K562 (cell line): Measurements from ENCODE around the gene SENP7. TPM values are rescaled to one million over a fixed set of nuclear protein-coding genes. Genes with fewer than 3 reads are reported as not detected.

ENCODE experiments used
- AFF4 ChIP-seq: sonication (generic); formaldehyde crosslinking; IDR thresholded peaks from 2 replicates; pipeline ENCODE4 v1.8.0; 2023; ENCODE audit warnings: mild to moderate bottlenecking, missing genetic modification reagents
- CBFA2T3 ChIP-seq: fragments of 450-650 bp; IDR thresholded peaks from 2 replicates; pipeline ENCODE4 v1.6.1; 2017
- ERF ChIP-seq: fragments of 450-650 bp; formaldehyde crosslinking; IDR thresholded peaks from 2 replicates; pipeline ENCODE4 v1.4.0; 2020; ENCODE audit warnings: mild to moderate bottlenecking, mixed read lengths
- FOXM1 ChIP-seq, 2 experiments: fragments of 450-650 bp in 1 of 2; sonication (generic) in 1 of 2; formaldehyde crosslinking in 1 of 2; IDR thresholded peaks; 2 replicates each; pipeline versions ENCODE4 v1.6.1 to v1.9.0; 2017 to 2022; ENCODE audit warnings: low read depth in 2 of 2, mild to moderate bottlenecking in 2 of 2, missing genetic modification reagents in 1 of 2, moderate library complexity in 1 of 2
- GABPB1 ChIP-seq: sonication (generic); formaldehyde crosslinking; IDR thresholded peaks from 2 replicates; pipeline ENCODE4 v1.8.0; 2022; ENCODE audit warnings: mild to moderate bottlenecking, missing genetic modification reagents
- KDM5B ChIP-seq: fragments of 200-600 bp; sonication (generic); IDR thresholded peaks from 2 replicates; pipeline ENCODE4 v1.6.1; 2012; ENCODE audit warnings: low read depth, mild to moderate bottlenecking, moderate library complexity, low read length, control low read depth, inconsistent platforms; ENCODE audit not compliant: insufficient replicate concordance
- MAFG ChIP-seq: fragments of 450-650 bp; conservative IDR thresholded peaks from 2 replicates; pipeline ENCODE4 v1.6.1; 2016; ENCODE audit warnings: missing genetic modification characterization, missing compliant biosample characterization
- POLR2AphosphoS2 ChIP-seq: IDR thresholded peaks from 2 replicates; pipeline ENCODE4 v1.6.1; 2012; ENCODE audit warnings: low read length, improper control_type of control experiment
- RFX1 ChIP-seq: fragments of 450-650 bp; IDR thresholded peaks from 2 replicates; pipeline ENCODE4 v1.6.1; 2016; ENCODE audit warnings: mild to moderate bottlenecking, moderate library complexity
- SMARCC2 ChIP-seq: fragments of 450-650 bp; IDR thresholded peaks from 2 replicates; pipeline ENCODE4 v1.6.1; 2017; ENCODE audit warnings: antibody characterized with exemption, moderate library complexity, mild to moderate bottlenecking, low read depth
- STAT5B ChIP-seq: fragments of 250-450 bp; sonication (Bioruptor Pico); IDR thresholded peaks from 2 replicates; pipeline ENCODE4 v1.8.0; 2021; ENCODE audit warnings: mild to moderate bottlenecking, inconsistent platforms
- ZNF24 ChIP-seq: fragments of 450-650 bp; IDR thresholded peaks from 2 replicates; pipeline ENCODE4 v1.6.1; 2016
- ZNF282 ChIP-seq: sonication (generic); formaldehyde crosslinking; IDR thresholded peaks from 2 replicates; pipeline ENCODE4 v1.8.1; 2023; ENCODE audit warnings: missing genetic modification reagents
- ZNF77 ChIP-seq: fragments of 250-450 bp; sonication (Bioruptor Pico); IDR thresholded peaks from 2 replicates; pipeline ENCODE4 v1.5.0; 2020
- polyA plus RNA-seq, 8 experiments: library from polyadenylated mRNA; depleted of rRNA in 4 of 8; stranded (reverse) in 5 of 8; unstranded in 3 of 8; fragments of >200 nt; fragmentation: Nextera tagmentation in 2 of 8; fragmentation: Illumina TruSeq in 1 of 8; extraction: Ambion mirVana in 2 of 8; extraction: Trizol in 1 of 8; gene quantifications; 2 replicates each; pipeline versions ENCODE4 v1.2.1 to v1.2.3, GENCODE V29; 2011 to 2014; ENCODE audit warnings: inconsistent platforms in 1 of 8, missing spikeins in 1 of 8
- total RNA-seq, 7 experiments: library from RNA; depleted of rRNA in 6 of 7; stranded (reverse); fragments of >200 nt in 6 of 7; fragmentation: Illumina TruSeq in 2 of 7; extraction: Trizol in 2 of 7; gene quantifications; 2 replicates each; pipeline versions ENCODE4 v1.2.1 to v1.2.3, GENCODE V29; 2011 to 2021; ENCODE audit warnings: low replicate concordance in 1 of 7
- TF ChIP-seq, protein P1 (sequence below), 2 experiments: fragments of 150-350 bp in 1 of 2; IDR thresholded peaks; 2 replicates each; pipeline ENCODE4 v1.6.1; 2012 to 2016; ENCODE audit warnings: low read depth in 2 of 2, low read length in 2 of 2, mild to moderate bottlenecking in 1 of 2, moderate library complexity in 1 of 2
- TF ChIP-seq, protein P2 (sequence below): fragments of 250-450 bp; sonication (Bioruptor Pico); IDR thresholded peaks from 2 replicates; pipeline ENCODE4 v1.4.0; 2020; ENCODE audit warnings: mild to moderate bottlenecking, moderate library complexity, borderline replicate concordance
- TF ChIP-seq, protein P3 (sequence below): fragments of 250-450 bp; sonication (Bioruptor Pico); IDR thresholded peaks from 2 replicates; pipeline ENCODE4 v1.8.0; 2022; ENCODE audit warnings: inconsistent platforms, mild to moderate bottlenecking, moderate library complexity, borderline replicate concordance

Gene SENP7
- total and polyA plus RNA-seq, 9 of the 15 experiments (the other 6 are each of a cell fraction or from before 2014, with no cell fraction given), result 4.1 to 21.9 (median 10.7) TPM

GRCh38 chr3:101513419-101513986 is 491 bp upstream of the SENP7 start (continued):
- TF ChIP-seq FOXM1 (IDR thresholded peaks at IDR 0.05; ENCODE audit: low read depth), result peak; percentile 35; the same call in 1 of the 2 replicates
- TF ChIP-seq FOXM1 (CRISPR knock-in tag; IDR thresholded peaks at IDR 0.05; ENCODE audit: low read depth), result no peak
- no peak for TF ChIP-seq AFF4 (CRISPR knock-in tag)
- TF ChIP-seq SMARCC2, result no peak
- TF ChIP-seq ZNF24, result no peak
- TF ChIP-seq RFX1, result no peak
- no peak for TF ChIP-seq KDM5B
- no peak for TF ChIP-seq STAT5B (CRISPR knock-in tag)
- no peak for TF ChIP-seq CBFA2T3
- TF ChIP-seq ERF, result no peak
- TF ChIP-seq, protein P1, sequence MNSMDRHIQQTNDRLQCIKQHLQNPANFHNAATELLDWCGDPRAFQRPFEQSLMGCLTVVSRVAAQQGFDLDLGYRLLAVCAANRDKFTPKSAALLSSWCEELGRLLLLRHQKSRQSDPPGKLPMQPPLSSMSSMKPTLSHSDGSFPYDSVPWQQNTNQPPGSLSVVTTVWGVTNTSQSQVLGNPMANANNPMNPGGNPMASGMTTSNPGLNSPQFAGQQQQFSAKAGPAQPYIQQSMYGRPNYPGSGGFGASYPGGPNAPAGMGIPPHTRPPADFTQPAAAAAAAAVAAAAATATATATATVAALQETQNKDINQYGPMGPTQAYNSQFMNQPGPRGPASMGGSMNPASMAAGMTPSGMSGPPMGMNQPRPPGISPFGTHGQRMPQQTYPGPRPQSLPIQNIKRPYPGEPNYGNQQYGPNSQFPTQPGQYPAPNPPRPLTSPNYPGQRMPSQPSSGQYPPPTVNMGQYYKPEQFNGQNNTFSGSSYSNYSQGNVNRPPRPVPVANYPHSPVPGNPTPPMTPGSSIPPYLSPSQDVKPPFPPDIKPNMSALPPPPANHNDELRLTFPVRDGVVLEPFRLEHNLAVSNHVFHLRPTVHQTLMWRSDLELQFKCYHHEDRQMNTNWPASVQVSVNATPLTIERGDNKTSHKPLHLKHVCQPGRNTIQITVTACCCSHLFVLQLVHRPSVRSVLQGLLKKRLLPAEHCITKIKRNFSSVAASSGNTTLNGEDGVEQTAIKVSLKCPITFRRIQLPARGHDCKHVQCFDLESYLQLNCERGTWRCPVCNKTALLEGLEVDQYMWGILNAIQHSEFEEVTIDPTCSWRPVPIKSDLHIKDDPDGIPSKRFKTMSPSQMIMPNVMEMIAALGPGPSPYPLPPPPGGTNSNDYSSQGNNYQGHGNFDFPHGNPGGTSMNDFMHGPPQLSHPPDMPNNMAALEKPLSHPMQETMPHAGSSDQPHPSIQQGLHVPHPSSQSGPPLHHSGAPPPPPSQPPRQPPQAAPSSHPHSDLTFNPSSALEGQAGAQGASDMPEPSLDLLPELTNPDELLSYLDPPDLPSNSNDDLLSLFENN (IDR thresholded peaks at IDR 0.05; ENCODE audit: low read depth in 2 of 2, low read length in 2 of 2), result no peak
- TF ChIP-seq ZNF282 (CRISPR knock-in tag), result no peak
- no peak for TF ChIP-seq ZNF77 (CRISPR knock-in tag)
- TF ChIP-seq GABPB1 (CRISPR knock-in tag), result no peak
- TF ChIP-seq, protein P2, sequence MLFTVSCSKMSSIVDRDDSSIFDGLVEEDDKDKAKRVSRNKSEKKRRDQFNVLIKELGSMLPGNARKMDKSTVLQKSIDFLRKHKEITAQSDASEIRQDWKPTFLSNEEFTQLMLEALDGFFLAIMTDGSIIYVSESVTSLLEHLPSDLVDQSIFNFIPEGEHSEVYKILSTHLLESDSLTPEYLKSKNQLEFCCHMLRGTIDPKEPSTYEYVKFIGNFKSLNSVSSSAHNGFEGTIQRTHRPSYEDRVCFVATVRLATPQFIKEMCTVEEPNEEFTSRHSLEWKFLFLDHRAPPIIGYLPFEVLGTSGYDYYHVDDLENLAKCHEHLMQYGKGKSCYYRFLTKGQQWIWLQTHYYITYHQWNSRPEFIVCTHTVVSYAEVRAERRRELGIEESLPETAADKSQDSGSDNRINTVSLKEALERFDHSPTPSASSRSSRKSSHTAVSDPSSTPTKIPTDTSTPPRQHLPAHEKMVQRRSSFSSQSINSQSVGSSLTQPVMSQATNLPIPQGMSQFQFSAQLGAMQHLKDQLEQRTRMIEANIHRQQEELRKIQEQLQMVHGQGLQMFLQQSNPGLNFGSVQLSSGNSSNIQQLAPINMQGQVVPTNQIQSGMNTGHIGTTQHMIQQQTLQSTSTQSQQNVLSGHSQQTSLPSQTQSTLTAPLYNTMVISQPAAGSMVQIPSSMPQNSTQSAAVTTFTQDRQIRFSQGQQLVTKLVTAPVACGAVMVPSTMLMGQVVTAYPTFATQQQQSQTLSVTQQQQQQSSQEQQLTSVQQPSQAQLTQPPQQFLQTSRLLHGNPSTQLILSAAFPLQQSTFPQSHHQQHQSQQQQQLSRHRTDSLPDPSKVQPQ (CRISPR knock-in tag), result no peak
- peak; percentile 88 for TF ChIP-seq MAFG (tag)
- no peak for TF ChIP-seq POLR2AphosphoS2
- TF ChIP-seq, protein P3, sequence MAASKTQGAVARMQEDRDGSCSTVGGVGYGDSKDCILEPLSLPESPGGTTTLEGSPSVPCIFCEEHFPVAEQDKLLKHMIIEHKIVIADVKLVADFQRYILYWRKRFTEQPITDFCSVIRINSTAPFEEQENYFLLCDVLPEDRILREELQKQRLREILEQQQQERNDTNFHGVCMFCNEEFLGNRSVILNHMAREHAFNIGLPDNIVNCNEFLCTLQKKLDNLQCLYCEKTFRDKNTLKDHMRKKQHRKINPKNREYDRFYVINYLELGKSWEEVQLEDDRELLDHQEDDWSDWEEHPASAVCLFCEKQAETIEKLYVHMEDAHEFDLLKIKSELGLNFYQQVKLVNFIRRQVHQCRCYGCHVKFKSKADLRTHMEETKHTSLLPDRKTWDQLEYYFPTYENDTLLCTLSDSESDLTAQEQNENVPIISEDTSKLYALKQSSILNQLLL (CRISPR knock-in tag), result no peak
